ENCODE results near the gene FAM111B. TPM values are rescaled to one million over a fixed set of nuclear protein-coding genes. Genes with fewer than 3 reads are reported as not detected.
A peak's percentile ranks its signal among the peaks of the same experiment; 100 is the strongest.
"Not testable (repeated sequence)": the region's sequence is repeated elsewhere in the genome, so short reads cannot be mapped to it uniquely, and the experiment has no call there.

Gene FAM111B
- total and polyA plus RNA-seq, 4 donors = 0.94 to 6.9 (median 2.3) TPM

DNA sequence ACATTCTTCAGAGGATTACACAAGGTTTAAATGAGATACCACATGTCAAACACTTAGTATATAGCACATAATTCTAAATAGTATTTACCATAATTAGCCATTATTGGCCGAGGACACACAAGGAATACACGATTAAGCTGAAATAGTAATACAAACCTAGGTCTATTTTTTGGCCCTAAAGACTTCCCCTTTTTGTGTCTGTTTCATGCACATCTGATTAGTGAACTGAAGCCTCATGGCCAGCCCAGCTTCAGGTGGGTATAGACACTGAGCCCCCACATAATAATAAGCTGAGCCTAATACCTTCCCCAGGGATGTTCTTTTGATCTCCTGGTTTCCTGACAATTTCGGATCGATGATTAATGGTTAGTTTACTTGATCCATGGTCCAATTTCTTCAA is 18.9 kb upstream of the FAM111B start:
- ATAC-seq (ENCODE audit: insufficient read depth, low FRiP score) (no peak), DNase-seq (no peak)
- 84 to 93% methylated on average over 4 of the region's 4 CpGs for WGBS, 2 donors
- H3K9me3 ChIP-seq (ENCODE audit: control insufficient read depth in 4 of 4, insufficient read depth in 3 of 4, low read length in 3 of 4) = no peaks in the 10 kb centered on the region
- no peaks in the 10 kb centered on the region for H3K27me3 ChIP-seq (ENCODE audit: control insufficient read depth in 3 of 3, insufficient read depth in 3 of 3, low read length in 2 of 3)
- H3K4me1 ChIP-seq (ENCODE audit: control insufficient read depth in 5 of 5, insufficient read depth in 5 of 5, low read length in 5 of 5) = no peaks in the 10 kb centered on the region
- H3K4me3 ChIP-seq = no peak overlapping the region
- no peak overlapping the region for H3K9ac ChIP-seq (ENCODE audit: insufficient read depth in 1 of 2, low read length in 2 of 2)
- TF ChIP-seq, protein P1, sequence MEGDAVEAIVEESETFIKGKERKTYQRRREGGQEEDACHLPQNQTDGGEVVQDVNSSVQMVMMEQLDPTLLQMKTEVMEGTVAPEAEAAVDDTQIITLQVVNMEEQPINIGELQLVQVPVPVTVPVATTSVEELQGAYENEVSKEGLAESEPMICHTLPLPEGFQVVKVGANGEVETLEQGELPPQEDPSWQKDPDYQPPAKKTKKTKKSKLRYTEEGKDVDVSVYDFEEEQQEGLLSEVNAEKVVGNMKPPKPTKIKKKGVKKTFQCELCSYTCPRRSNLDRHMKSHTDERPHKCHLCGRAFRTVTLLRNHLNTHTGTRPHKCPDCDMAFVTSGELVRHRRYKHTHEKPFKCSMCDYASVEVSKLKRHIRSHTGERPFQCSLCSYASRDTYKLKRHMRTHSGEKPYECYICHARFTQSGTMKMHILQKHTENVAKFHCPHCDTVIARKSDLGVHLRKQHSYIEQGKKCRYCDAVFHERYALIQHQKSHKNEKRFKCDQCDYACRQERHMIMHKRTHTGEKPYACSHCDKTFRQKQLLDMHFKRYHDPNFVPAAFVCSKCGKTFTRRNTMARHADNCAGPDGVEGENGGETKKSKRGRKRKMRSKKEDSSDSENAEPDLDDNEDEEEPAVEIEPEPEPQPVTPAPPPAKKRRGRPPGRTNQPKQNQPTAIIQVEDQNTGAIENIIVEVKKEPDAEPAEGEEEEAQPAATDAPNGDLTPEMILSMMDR (IDR thresholded peaks at IDR 0.05; ENCODE audit: control extremely low read depth, extremely low read depth) = no peak
- H3K36me3 ChIP-seq (ENCODE audit: control insufficient read depth in 4 of 4, insufficient read depth in 4 of 4, low read length in 4 of 4) = no peaks in the 10 kb centered on the region
- no peak overlapping the region for H3K27ac ChIP-seq (ENCODE audit: low read depth in 1 of 2, low read length in 1 of 2)

DNA sequence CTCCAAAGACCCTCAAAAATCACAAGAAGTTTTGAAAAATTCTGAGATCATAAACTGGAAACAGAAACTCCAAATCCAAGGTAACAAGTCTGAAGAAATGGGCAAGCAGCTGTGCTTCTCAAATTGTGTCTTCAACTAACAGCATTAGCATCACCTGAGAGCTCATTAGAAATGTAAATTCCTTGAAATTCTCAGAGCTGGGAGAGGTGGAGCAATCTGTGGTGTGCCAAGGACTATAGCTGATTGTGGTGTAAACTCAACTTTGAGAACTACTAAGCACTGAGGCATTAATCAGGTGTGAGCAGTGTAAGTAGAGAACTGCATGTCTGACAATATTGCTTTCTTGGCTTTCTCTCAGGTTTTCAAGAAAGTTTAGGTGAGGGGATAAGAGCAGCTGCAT is 13.5 kb upstream of the FAM111B start:
- not testable (repeated sequence) for H3K36me3 ChIP-seq (ENCODE audit: control insufficient read depth in 4 of 4, insufficient read depth in 4 of 4, low read length in 4 of 4); H3K27ac ChIP-seq (ENCODE audit: low read depth in 1 of 2, low read length in 1 of 2); H3K9ac ChIP-seq (ENCODE audit: insufficient read depth in 1 of 2, low read length in 2 of 2); H3K4me1 ChIP-seq (ENCODE audit: control insufficient read depth in 5 of 5, insufficient read depth in 5 of 5, low read length in 5 of 5); H3K9me3 ChIP-seq (ENCODE audit: control insufficient read depth in 4 of 4, insufficient read depth in 3 of 4, low read length in 3 of 4); DNase-seq; ATAC-seq (ENCODE audit: insufficient read depth, low FRiP score); H3K4me3 ChIP-seq; H3K27me3 ChIP-seq (ENCODE audit: control insufficient read depth in 3 of 3, insufficient read depth in 3 of 3, low read length in 2 of 3)

DNA sequence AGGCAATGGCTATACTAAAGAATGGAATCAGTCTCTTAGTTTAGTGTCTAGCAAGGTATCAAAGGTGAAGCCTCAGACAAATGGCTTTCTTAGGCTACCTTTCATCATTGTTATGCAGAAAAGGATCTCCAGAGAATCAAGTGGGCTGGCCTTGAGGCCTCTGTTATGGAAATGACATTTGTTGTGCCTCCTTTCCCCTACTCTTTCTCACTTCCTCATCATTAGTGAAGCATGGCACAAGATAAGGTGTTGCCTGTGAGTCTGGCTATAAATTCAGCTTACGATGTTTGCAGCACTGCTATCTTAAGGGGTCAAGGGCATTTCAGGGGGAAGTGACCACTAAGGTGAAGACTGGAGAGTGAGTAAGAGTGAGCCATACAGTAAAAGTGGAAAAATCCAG is 11.8 kb upstream of the FAM111B start:
- not testable (repeated sequence) for H3K9ac ChIP-seq (ENCODE audit: insufficient read depth in 1 of 2, low read length in 2 of 2); H3K27me3 ChIP-seq (ENCODE audit: control insufficient read depth in 3 of 3, insufficient read depth in 3 of 3, low read length in 2 of 3); H3K9me3 ChIP-seq (ENCODE audit: control insufficient read depth in 4 of 4, insufficient read depth in 3 of 4, low read length in 3 of 4); DNase-seq; H3K27ac ChIP-seq (ENCODE audit: low read depth in 1 of 2, low read length in 1 of 2); H3K4me3 ChIP-seq; ATAC-seq (ENCODE audit: insufficient read depth, low FRiP score); H3K4me1 ChIP-seq (ENCODE audit: control insufficient read depth in 5 of 5, insufficient read depth in 5 of 5, low read length in 5 of 5); H3K36me3 ChIP-seq (ENCODE audit: control insufficient read depth in 4 of 4, insufficient read depth in 4 of 4, low read length in 4 of 4)
- WGBS, 2 donors = 65 to 79% methylated on average over 1 of the region's 1 CpG

DNA sequence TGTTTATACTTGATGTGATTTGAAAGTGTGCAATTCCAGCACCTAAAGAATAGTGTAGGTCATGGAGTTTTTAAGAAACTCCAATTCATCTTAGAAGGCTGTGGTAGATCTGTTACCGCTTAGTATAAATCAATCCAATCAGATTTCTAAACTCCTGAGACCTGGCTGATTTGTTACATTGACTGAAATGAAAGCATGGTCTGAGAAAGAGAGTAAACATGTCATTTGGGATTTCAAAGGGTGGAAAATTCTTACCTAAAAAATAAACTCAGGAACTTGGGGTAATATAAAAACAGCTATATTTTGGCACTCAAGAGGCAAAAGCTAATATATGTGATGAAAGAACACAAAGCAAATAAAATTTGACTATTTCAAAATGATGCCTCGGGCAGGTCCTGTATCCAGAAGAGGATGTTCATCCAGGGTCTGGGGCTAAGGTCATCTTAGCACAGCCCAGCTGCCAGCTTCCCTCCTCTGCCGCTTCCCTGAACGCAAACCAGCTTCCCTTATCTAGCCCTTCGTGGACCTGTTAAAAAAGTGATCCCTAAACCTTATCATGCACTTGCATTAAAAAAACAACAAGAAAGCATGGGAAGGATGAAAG is 11.0 kb upstream of the FAM111B start:
- DNase-seq; H3K4me3 ChIP-seq; ATAC-seq (ENCODE audit: insufficient read depth, low FRiP score); H3K4me1 ChIP-seq (ENCODE audit: control insufficient read depth in 5 of 5, insufficient read depth in 5 of 5, low read length in 5 of 5); H3K36me3 ChIP-seq (ENCODE audit: control insufficient read depth in 4 of 4, insufficient read depth in 4 of 4, low read length in 4 of 4); H3K9ac ChIP-seq (ENCODE audit: insufficient read depth in 1 of 2, low read length in 2 of 2); H3K27ac ChIP-seq (ENCODE audit: low read depth in 1 of 2, low read length in 1 of 2); H3K9me3 ChIP-seq (ENCODE audit: control insufficient read depth in 4 of 4, insufficient read depth in 3 of 4, low read length in 3 of 4); H3K27me3 ChIP-seq (ENCODE audit: control insufficient read depth in 3 of 3, insufficient read depth in 3 of 3, low read length in 2 of 3): not testable (repeated sequence)
- WGBS, 2 donors = 66 to 74% methylated on average over 5 of the region's 5 CpGs

DNA sequence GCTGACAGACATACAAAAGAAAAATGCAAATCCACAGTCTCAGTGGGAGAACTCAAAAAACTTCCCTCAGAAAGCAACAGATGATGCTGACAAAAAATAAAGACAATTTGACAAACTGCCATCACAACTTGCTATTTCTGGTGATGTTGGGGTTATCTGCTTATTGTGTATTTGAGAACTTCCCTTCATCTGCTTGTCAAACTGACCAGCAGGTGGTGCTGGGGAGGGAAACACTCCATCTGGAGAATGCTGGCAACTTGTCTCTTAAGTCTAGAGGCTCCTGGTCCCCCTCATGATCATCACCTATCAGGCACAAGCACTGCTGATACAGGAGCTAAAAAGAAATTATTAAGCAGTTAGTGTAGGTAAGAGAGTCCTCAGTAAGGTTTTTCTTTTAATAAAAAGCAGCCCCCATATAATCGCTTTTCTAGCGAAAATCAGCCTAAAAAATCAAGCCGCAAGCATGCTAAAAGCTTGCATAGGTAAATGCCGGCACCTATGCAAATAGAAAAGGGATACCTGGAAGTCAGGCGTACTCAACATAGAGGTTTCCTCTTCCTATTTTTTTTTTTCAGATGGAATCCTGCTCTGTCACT is 9.8 kb upstream of the FAM111B start:
- DNase-seq (peak; percentile 55 to 67 (median 65)), ATAC-seq (ENCODE audit: insufficient read depth, low FRiP score) (peak; percentile 68)
- 89 to 96% methylated on average over 5 of the region's 5 CpGs for WGBS, 2 donors
- Histone ChIP-seq H3K4me3 (no peak overlapping the region), H3K4me1 (ENCODE audit: control insufficient read depth in 5 of 5, insufficient read depth in 5 of 5, low read length in 5 of 5) (no peaks in the 10 kb centered on the region), H3K36me3 (ENCODE audit: control insufficient read depth in 4 of 4, insufficient read depth in 4 of 4, low read length in 4 of 4) (no peaks in the 10 kb centered on the region), H3K9me3 (ENCODE audit: control insufficient read depth in 4 of 4, insufficient read depth in 3 of 4, low read length in 3 of 4) (no peaks in the 10 kb centered on the region), H3K27ac (ENCODE audit: low read depth in 1 of 2, low read length in 1 of 2) (no peak overlapping the region), H3K9ac (ENCODE audit: insufficient read depth in 1 of 2, low read length in 2 of 2) (no peak overlapping the region), H3K27me3 (ENCODE audit: control insufficient read depth in 3 of 3, insufficient read depth in 3 of 3, low read length in 2 of 3) (peaks cover 0 to 7% (median 6%) of the 10 kb centered on the region in 3 donors)
- TF ChIP-seq, protein P1 (IDR thresholded peaks at IDR 0.05; ENCODE audit: control extremely low read depth, extremely low read depth) = peak; percentile 25

DNA sequence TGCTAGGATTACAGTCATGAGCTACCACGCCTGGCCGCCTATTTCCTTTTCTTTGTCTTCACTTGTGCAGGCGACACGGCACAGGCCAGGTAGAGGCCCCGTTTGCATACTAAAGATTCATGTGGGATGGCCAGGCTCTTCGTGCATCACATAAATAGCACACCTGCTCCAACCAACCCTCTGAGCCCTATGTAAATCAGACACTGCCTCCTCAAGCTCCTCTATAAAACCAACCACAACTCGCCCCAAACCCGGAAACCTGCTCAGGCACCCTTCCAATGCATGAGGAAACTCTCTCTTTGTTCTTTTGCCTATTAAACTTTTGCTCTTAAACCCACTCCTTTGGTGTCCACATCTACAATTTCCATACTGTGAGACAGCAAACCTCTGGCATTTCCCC is 9.1 kb upstream of the FAM111B start:
- H3K4me1 ChIP-seq (ENCODE audit: control insufficient read depth in 5 of 5, insufficient read depth in 5 of 5, low read length in 5 of 5); H3K9ac ChIP-seq (ENCODE audit: insufficient read depth in 1 of 2, low read length in 2 of 2); H3K4me3 ChIP-seq; H3K36me3 ChIP-seq (ENCODE audit: control insufficient read depth in 4 of 4, insufficient read depth in 4 of 4, low read length in 4 of 4); ATAC-seq (ENCODE audit: insufficient read depth, low FRiP score); H3K9me3 ChIP-seq (ENCODE audit: control insufficient read depth in 4 of 4, insufficient read depth in 3 of 4, low read length in 3 of 4); H3K27ac ChIP-seq (ENCODE audit: low read depth in 1 of 2, low read length in 1 of 2); H3K27me3 ChIP-seq (ENCODE audit: control insufficient read depth in 3 of 3, insufficient read depth in 3 of 3, low read length in 2 of 3); DNase-seq: not testable (repeated sequence)
- 82 to 91% methylated on average over 8 of the region's 8 CpGs for WGBS, 2 donors

All from lung (tissue), 12 donors.